HCT116 (cell line): Measurements from ENCODE around the gene CCDC24. TPM values are rescaled to one million over a fixed set of nuclear protein-coding genes. Genes with fewer than 3 reads are reported as not detected.

Experiments
- ATAC-seq: fragments of 200-7000 bp; cut with Tn5 transposase; 2 replicates; pipeline ENCODE4 v1.9.1; 2020; ENCODE audit warnings: mild to moderate bottlenecking, moderate library complexity
- BruUV-seq: library from RNA; stranded (reverse); fragments of 400-500 nt; replicated peaks from 2 replicates; lab custom pipeline; 2021; lab: Mats Ljungman, UMichigan
- CTCF ChIA-PET: fragments of 300-600 bp; sonication (Branson Sonifier 250); formaldehyde crosslinking; loops from one replicate; lab custom pipeline; 2021; ENCODE audit warnings: antibody characterized with exemption; lab: Charles Lee
- POLR2A ChIA-PET: fragments of 300-600, 350-600 bp; sonication (Branson Sonifier 250); formaldehyde crosslinking; loops from one replicate; lab custom pipeline; 2021; ENCODE audit warnings: antibody characterized with exemption; lab: Charles Lee
- RAD21 ChIA-PET, 2 experiments: fragments of 300-600 bp; sonication (Branson Sonifier 250); formaldehyde crosslinking; loops; one replicate each; lab custom pipeline; 2023; ENCODE audit warnings: low total read pairs in 2 of 2; ENCODE audit not compliant: uncharacterized antibody in 2 of 2, unreplicated experiment in 2 of 2, low non-redundant PET in 1 of 2; lab: Charles Lee
- DNase-seq: peaks from one replicate; pipeline ENCODE4 v3.0.0-alpha.2; 2010; ENCODE audit warnings: low read depth, low spot score
- H2AFZ ChIP-seq: fragments of 200-600 bp; shearing (Covaris generic), sonication (generic); 2 replicates; pipeline ENCODE4 v1.6.1; 2017; ENCODE audit warnings: low read depth, mixed run types, mixed read lengths, antibody characterized with exemption, low read length; ENCODE audit not compliant: poor library complexity, severe bottlenecking
- H3K27ac ChIP-seq: 2 replicates; pipeline ENCODE4 v1.5.1; 2012; ENCODE audit warnings: low read depth, low read length
- H3K27me3 ChIP-seq: fragments of 200-600 bp; sonication (generic); 2 replicates; pipeline ENCODE4 v1.6.1; 2016; ENCODE audit warnings: mixed run types, low read length, mixed read lengths; ENCODE audit not compliant: insufficient read depth
- H3K36me3 ChIP-seq, 2 experiments: fragments of 200-500 bp in 1 of 2; fragments of 200-600 bp in 1 of 2; sonication (Bioruptor generic) in 1 of 2; sonication (generic) in 1 of 2; 2 replicates each; pipeline versions ENCODE4 v1.5.1 to v1.6.1; 2014 to 2016; ENCODE audit warnings: low read length in 2 of 2, inconsistent platforms in 1 of 2, mixed read lengths in 1 of 2, mixed run types in 1 of 2; ENCODE audit not compliant: insufficient read depth in 2 of 2, control insufficient read depth in 1 of 2
- H3K4me1 ChIP-seq, 2 experiments: fragments of 200-600 bp in 1 of 2; sonication (generic) in 1 of 2; 2 replicates each; pipeline versions ENCODE4 v1.5.1 to v1.6.1; 2012 to 2017; ENCODE audit warnings: low read length in 2 of 2, inconsistent platforms in 1 of 2, mild to moderate bottlenecking in 1 of 2, mixed read lengths in 1 of 2, mixed run types in 1 of 2, moderate library complexity in 1 of 2; ENCODE audit not compliant: insufficient read depth in 2 of 2, control insufficient read depth in 1 of 2
- H3K4me2 ChIP-seq: fragments of 200-600 bp; sonication (generic); 2 replicates; pipeline ENCODE4 v1.6.1; 2017; ENCODE audit warnings: mixed run types, low read length, mixed read lengths
- H3K4me3 ChIP-seq, 2 experiments: fragments of 200-600 bp in 1 of 2; sonication (generic) in 1 of 2; replicated peaks in 1 of 2; 2 replicates each; pipeline ENCODE4 v1.5.1; 2011 to 2016; ENCODE audit warnings: low read length in 2 of 2, control low read depth in 1 of 2, low read depth in 1 of 2, mild to moderate bottlenecking in 1 of 2, mixed read lengths in 1 of 2, mixed run types in 1 of 2
- H3K79me2 ChIP-seq: fragments of 200-600 bp; sonication (generic); 2 replicates; pipeline ENCODE4 v1.6.1; 2017; ENCODE audit warnings: mild to moderate bottlenecking, mixed run types, low read length, moderate library complexity, mixed read lengths; ENCODE audit not compliant: insufficient read depth
- H3K9ac ChIP-seq: fragments of 200-600 bp; sonication (generic); 2 replicates; pipeline ENCODE4 v1.6.1; 2016; ENCODE audit warnings: low read length, mixed read lengths
- H3K9me2 ChIP-seq: fragments of 200-600 bp; sonication (generic), shearing (Covaris generic); 2 replicates; pipeline ENCODE4 v1.6.1; 2017; ENCODE audit warnings: mixed run types, mild to moderate bottlenecking, moderate library complexity; ENCODE audit not compliant: insufficient read depth
- H3K9me3 ChIP-seq, 2 experiments: fragments of 200-500 bp in 1 of 2; fragments of 200-600 bp in 1 of 2; sonication (Bioruptor generic) in 1 of 2; sonication (generic) in 1 of 2; 2 replicates each; pipeline ENCODE4 v1.6.1; 2014 to 2017; ENCODE audit warnings: low read length in 2 of 2, mixed read lengths in 2 of 2, inconsistent platforms in 1 of 2, low read depth in 1 of 2, mild to moderate bottlenecking in 1 of 2, mixed run types in 1 of 2, moderate library complexity in 1 of 2; ENCODE audit not compliant: control insufficient read depth in 1 of 2, insufficient read depth in 1 of 2
- H4K20me1 ChIP-seq: fragments of 200-600 bp; sonication (generic), shearing (Covaris generic); 2 replicates; pipeline ENCODE4 v1.6.1; 2017; ENCODE audit warnings: mixed run types, mild to moderate bottlenecking, moderate library complexity; ENCODE audit not compliant: insufficient read depth
- CEBPB ChIP-seq: IDR thresholded peaks from 2 replicates; pipeline ENCODE4 v1.6.1; 2012; ENCODE audit warnings: low read depth
- EGR1 ChIP-seq: IDR thresholded peaks from 2 replicates; pipeline ENCODE4 v1.6.1; 2012; ENCODE audit warnings: low read depth
- ELF1 ChIP-seq: IDR thresholded peaks from 2 replicates; pipeline ENCODE4 v1.6.1; 2012; ENCODE audit warnings: low read depth, borderline replicate concordance
- EZH2 ChIP-seq: fragments of 200-600 bp; sonication (generic); IDR thresholded peaks from 2 replicates; pipeline ENCODE4 v1.6.1; 2017; ENCODE audit warnings: antibody characterized with exemption, mixed run types
- EZH2phosphoT487 ChIP-seq: fragments of 200-600 bp; IDR thresholded peaks from 2 replicates; pipeline ENCODE4 v1.6.1; 2018; ENCODE audit warnings: antibody characterized with exemption, borderline replicate concordance
- JUND ChIP-seq: IDR thresholded peaks from 2 replicates; pipeline ENCODE4 v1.6.1; 2012
- POLR2AphosphoS5 ChIP-seq: IDR thresholded peaks from 2 replicates; pipeline ENCODE4 v1.6.1; 2011; ENCODE audit warnings: mild to moderate bottlenecking, low read depth, low read length, moderate library complexity
- SIN3A ChIP-seq: IDR thresholded peaks from 2 replicates; pipeline ENCODE4 v1.6.1; 2012; ENCODE audit warnings: low read depth
- SP1 ChIP-seq: IDR thresholded peaks from 2 replicates; pipeline ENCODE4 v1.6.1; 2012; ENCODE audit warnings: low read depth
- SRF ChIP-seq: IDR thresholded peaks from 2 replicates; pipeline ENCODE4 v1.6.1; 2012; ENCODE audit warnings: low read depth
- TCF7L2 ChIP-seq: IDR thresholded peaks from 2 replicates; pipeline ENCODE4 v1.7.0; 2011; ENCODE audit warnings: borderline replicate concordance, inconsistent platforms; ENCODE audit not compliant: insufficient read depth, insufficient read length; ENCODE audit errors: extremely low read depth
- YY1 ChIP-seq: IDR thresholded peaks from 2 replicates; pipeline ENCODE4 v1.6.1; 2011; ENCODE audit warnings: low read length, low read depth, moderate library complexity, mild to moderate bottlenecking; ENCODE audit not compliant: insufficient replicate concordance; ENCODE audit errors: extremely low read depth
- ZFX ChIP-seq: fragments of 450-650 bp; IDR thresholded peaks from 2 replicates; pipeline ENCODE4 v1.6.1; 2017
- ZNF274 ChIP-seq: fragments of 200-500 bp; sonication (Bioruptor generic); IDR thresholded peaks from 2 replicates; pipeline ENCODE4 v1.6.1; 2014; ENCODE audit warnings: mild to moderate bottlenecking, low read depth, low read length, inconsistent platforms
- intact Hi-C: fragments of 100-400 bp; cut with micrococcal nuclease; formaldehyde crosslinking; loops from 2 replicates; pipeline ENCODE4 v1.10.0; 2022
- total RNA-seq: library from RNA; stranded (reverse); gene quantifications from one replicate; pipeline ENCODE4 v1.2.1, GENCODE V29; 2021; ENCODE audit not compliant: unreplicated experiment
- TF ChIP-seq, protein P1 (sequence below): IDR thresholded peaks from 2 replicates; pipeline ENCODE4 v1.6.1; 2012
- TF ChIP-seq, protein P2 (sequence below), 3 experiments: fragments of 200-600 bp in 1 of 3; sonication (generic) in 1 of 3; IDR thresholded peaks in 2 of 3; conservative IDR thresholded peaks in 1 of 3; 2 replicates each; pipeline ENCODE4 v1.5.1; 2012 to 2017; ENCODE audit warnings: low read depth in 2 of 3, low read length in 2 of 3, antibody characterized with exemption in 1 of 3, borderline replicate concordance in 1 of 3, control low read depth in 1 of 3, mild to moderate bottlenecking in 1 of 3, mixed read lengths in 1 of 3, mixed run types in 1 of 3, moderate library complexity in 1 of 3; ENCODE audit not compliant: insufficient read depth in 1 of 3
- TF ChIP-seq, protein P3 (sequence below): IDR thresholded peaks from 2 replicates; pipeline ENCODE4 v1.6.1; 2012; ENCODE audit warnings: low read depth

Gene CCDC24
- total RNA-seq, 1 experiment from 2014 or later: 23.3 TPM

DNA sequence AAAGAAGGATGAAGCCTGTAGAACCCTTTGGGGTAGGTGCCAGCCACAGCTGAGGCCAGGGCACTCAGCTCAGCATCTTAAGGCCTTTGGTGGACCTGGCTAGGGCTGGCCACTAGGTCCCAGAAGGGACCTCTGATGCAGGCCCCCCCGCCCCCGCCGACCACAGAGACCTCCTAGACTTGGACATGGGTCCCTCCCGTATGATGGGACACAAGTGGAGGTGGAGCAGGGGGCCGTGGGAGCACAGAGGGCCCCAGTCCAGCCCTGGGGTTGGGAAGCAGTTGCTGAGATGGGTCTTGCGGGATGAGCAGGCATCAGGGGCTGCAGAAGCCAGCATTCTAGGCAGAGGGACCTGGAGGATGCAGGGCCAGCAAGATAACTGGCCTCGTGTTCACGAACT lies 9.2 kb upstream of the CCDC24 start:
- Histone ChIP-seq H3K36me3 (peaks cover 8 to 54% of the 10 kb centered on the region in 2 experiments; a peak in 2 of 4 replicates), H3K9me3 (no peaks in the 10 kb centered on the region), H3K4me3 (no peak overlapping the region), H3K4me1 (peaks cover 7 to 28% of the 10 kb centered on the region in 2 experiments; a peak in 3 of 4 replicates), H3K9ac (no peak overlapping the region), H3K27ac (no peak overlapping the region), H3K27me3 (no peaks in the 10 kb centered on the region), H3K79me2 (peaks cover 57% of the 10 kb centered on the region), H3K4me2 (no peak overlapping the region), H3K9me2 (no peaks in the 10 kb centered on the region), H2AFZ (no peak overlapping the region), H4K20me1 (no peaks in the 10 kb centered on the region)
- DNase-seq (no peak), ATAC-seq (no peak)
- ChIA-PET RAD21 (no interaction called here), CTCF (no interaction called here), POLR2A (no interaction called here)
- intact Hi-C loops: no loop called here
- BruUV-seq: no TSS peak
- TF ChIP-seq YY1 (no peak), CEBPB (no peak), EZH2phosphoT487 (no peak), ZFX (no peak), POLR2AphosphoS5 (no peak), ELF1 (no peak), ZNF274 (no peak), TCF7L2 (no peak), SRF (no peak), JUND (no peak), SP1 (no peak), EGR1 (no peak), EZH2 (no peak), SIN3A (no peak)
- TF ChIP-seq, protein P1, sequence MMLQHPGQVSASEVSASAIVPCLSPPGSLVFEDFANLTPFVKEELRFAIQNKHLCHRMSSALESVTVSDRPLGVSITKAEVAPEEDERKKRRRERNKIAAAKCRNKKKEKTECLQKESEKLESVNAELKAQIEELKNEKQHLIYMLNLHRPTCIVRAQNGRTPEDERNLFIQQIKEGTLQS: no peak
- TF ChIP-seq, protein P2, sequence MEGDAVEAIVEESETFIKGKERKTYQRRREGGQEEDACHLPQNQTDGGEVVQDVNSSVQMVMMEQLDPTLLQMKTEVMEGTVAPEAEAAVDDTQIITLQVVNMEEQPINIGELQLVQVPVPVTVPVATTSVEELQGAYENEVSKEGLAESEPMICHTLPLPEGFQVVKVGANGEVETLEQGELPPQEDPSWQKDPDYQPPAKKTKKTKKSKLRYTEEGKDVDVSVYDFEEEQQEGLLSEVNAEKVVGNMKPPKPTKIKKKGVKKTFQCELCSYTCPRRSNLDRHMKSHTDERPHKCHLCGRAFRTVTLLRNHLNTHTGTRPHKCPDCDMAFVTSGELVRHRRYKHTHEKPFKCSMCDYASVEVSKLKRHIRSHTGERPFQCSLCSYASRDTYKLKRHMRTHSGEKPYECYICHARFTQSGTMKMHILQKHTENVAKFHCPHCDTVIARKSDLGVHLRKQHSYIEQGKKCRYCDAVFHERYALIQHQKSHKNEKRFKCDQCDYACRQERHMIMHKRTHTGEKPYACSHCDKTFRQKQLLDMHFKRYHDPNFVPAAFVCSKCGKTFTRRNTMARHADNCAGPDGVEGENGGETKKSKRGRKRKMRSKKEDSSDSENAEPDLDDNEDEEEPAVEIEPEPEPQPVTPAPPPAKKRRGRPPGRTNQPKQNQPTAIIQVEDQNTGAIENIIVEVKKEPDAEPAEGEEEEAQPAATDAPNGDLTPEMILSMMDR (IDR thresholded peaks at IDR 0.05 in 2 of 3, conservative IDR thresholded peaks at IDR 0.05 in 1 of 3; ENCODE audit: borderline replicate concordance in 1 of 3, insufficient read depth in 1 of 3, low read depth in 2 of 3, low read length in 2 of 3): no peak
- TF ChIP-seq, protein P3, sequence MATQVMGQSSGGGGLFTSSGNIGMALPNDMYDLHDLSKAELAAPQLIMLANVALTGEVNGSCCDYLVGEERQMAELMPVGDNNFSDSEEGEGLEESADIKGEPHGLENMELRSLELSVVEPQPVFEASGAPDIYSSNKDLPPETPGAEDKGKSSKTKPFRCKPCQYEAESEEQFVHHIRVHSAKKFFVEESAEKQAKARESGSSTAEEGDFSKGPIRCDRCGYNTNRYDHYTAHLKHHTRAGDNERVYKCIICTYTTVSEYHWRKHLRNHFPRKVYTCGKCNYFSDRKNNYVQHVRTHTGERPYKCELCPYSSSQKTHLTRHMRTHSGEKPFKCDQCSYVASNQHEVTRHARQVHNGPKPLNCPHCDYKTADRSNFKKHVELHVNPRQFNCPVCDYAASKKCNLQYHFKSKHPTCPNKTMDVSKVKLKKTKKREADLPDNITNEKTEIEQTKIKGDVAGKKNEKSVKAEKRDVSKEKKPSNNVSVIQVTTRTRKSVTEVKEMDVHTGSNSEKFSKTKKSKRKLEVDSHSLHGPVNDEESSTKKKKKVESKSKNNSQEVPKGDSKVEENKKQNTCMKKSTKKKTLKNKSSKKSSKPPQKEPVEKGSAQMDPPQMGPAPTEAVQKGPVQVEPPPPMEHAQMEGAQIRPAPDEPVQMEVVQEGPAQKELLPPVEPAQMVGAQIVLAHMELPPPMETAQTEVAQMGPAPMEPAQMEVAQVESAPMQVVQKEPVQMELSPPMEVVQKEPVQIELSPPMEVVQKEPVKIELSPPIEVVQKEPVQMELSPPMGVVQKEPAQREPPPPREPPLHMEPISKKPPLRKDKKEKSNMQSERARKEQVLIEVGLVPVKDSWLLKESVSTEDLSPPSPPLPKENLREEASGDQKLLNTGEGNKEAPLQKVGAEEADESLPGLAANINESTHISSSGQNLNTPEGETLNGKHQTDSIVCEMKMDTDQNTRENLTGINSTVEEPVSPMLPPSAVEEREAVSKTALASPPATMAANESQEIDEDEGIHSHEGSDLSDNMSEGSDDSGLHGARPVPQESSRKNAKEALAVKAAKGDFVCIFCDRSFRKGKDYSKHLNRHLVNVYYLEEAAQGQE: no peak
